C4-2B (cell line): ENCODE results near the gene PIRT.
A peak's percentile ranks its signal among the peaks of the same experiment; 100 is the strongest.

Experiments
- H3K27ac ChIP-seq: fragments of 450-650 bp; 2 replicates; pipeline ENCODE4 v1.5.1; 2017
- ZFX ChIP-seq: fragments of 450-650 bp; IDR thresholded peaks from 2 replicates; pipeline ENCODE4 v1.6.1; 2017
- TF ChIP-seq, protein P1 (sequence below): fragments of 450-650 bp; conservative IDR thresholded peaks from 2 replicates; pipeline ENCODE4 v1.5.1; 2017; ENCODE audit warnings: mild to moderate bottlenecking

PIRT gene

GRCh38 chr17:10803830-10804475 is 33.9 kb downstream of the PIRT start, which contains the start of gene TMEM238L:
TMEM238L (minus strand) TSS chr17:10804099; CDS start chr17:10803963, 136 bp downstream.
- no peak within 1 kb of the TSS for H3K27ac ChIP-seq

GRCh38 chr17:10803350-10803749 is 34.5 kb downstream of the PIRT start:
- TF ChIP-seq, protein P1, sequence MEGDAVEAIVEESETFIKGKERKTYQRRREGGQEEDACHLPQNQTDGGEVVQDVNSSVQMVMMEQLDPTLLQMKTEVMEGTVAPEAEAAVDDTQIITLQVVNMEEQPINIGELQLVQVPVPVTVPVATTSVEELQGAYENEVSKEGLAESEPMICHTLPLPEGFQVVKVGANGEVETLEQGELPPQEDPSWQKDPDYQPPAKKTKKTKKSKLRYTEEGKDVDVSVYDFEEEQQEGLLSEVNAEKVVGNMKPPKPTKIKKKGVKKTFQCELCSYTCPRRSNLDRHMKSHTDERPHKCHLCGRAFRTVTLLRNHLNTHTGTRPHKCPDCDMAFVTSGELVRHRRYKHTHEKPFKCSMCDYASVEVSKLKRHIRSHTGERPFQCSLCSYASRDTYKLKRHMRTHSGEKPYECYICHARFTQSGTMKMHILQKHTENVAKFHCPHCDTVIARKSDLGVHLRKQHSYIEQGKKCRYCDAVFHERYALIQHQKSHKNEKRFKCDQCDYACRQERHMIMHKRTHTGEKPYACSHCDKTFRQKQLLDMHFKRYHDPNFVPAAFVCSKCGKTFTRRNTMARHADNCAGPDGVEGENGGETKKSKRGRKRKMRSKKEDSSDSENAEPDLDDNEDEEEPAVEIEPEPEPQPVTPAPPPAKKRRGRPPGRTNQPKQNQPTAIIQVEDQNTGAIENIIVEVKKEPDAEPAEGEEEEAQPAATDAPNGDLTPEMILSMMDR: no peak
- TF ChIP-seq ZFX: no peak
- H3K27ac ChIP-seq: no peak overlapping the region

More at GRCh38 chr17:10803830-10804475, 33.9 kb downstream of the PIRT start, which contains the start of gene TMEM238L:
- no peak for TF ChIP-seq ZFX
- TF ChIP-seq, protein P1: no peak

GRCh38 chr17:10802496-10803284 is 35.2 kb downstream of the PIRT start:
- H3K27ac ChIP-seq: no peak overlapping the region
- no peak for TF ChIP-seq ZFX
- TF ChIP-seq, protein P1: no peak

DNA sequence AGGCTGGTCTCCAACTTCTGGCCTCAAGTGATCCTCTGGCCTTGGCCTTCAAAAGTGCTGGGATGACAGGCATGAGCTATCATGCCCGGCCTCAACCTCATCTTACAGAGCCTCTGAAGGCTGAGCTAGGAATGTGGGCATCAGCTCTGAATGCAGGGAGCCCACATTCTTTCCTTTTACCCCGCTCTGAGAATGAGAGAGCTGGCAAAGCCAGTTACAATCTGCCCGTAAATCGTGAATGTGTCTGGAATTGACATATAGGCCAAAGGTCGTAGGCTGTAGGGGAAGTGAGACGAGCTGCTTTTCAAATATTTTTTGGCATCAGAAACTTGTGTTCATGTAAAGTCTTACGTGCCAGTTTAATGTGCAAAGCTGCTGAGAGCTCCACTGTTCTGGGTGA is 38.5 kb downstream of the PIRT start:
- TF ChIP-seq, protein P1: no peak
- peak overlapping the region; percentile 62 for H3K27ac ChIP-seq

GRCh38 chr17:10798910-10799309 is 39.0 kb downstream of the PIRT start:
- TF ChIP-seq, protein P1: no peak
- TF ChIP-seq ZFX: no peak
- H3K27ac ChIP-seq: peak overlapping the region; percentile 62

GRCh38 chr17:10798332-10798749 is 39.5 kb downstream of the PIRT start:
- peak overlapping the region; percentile 62 for H3K27ac ChIP-seq
- TF ChIP-seq, protein P1: no peak
- no peak for TF ChIP-seq ZFX
